ENCODE measurements around the gene PPP2R5E.

PPP2R5E gene

DNA sequence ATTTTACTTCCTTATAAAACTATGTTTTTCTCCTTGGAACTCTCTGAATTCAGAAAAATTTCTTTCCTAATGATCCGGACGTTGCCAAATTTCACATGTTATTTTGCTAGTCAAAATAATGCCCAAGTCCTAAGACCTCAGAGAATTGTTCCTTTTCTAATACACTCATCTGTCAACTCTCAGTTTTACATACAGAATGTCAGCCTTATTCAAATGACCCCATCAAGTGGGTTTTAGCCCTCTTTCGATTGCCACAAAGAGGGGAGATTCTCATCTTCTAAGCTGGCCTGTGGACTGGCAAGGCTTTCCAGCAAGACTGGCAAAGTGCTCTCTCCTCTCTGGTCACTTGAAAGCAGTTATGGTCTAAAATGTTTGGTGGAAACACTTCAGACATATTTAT lies 125.2 kb downstream of the PPP2R5E start:
- no peaks in the 10 kb centered on the region for H3K9me3 ChIP-seq (ENCODE audit: severe bottlenecking)
- DNase-seq (ENCODE audit: low spot score), result no peak
- no peak overlapping the region for H3K27ac ChIP-seq (ENCODE audit: poor library complexity, severe bottlenecking)
- H3K4me3 ChIP-seq (ENCODE audit: severe bottlenecking), result no peak overlapping the region
- no peak for ATAC-seq (ENCODE audit: low read depth)
- no peaks in the 10 kb centered on the region for H3K4me1 ChIP-seq (ENCODE audit: insufficient read depth, poor library complexity, severe bottlenecking)
- TF ChIP-seq, protein P1, sequence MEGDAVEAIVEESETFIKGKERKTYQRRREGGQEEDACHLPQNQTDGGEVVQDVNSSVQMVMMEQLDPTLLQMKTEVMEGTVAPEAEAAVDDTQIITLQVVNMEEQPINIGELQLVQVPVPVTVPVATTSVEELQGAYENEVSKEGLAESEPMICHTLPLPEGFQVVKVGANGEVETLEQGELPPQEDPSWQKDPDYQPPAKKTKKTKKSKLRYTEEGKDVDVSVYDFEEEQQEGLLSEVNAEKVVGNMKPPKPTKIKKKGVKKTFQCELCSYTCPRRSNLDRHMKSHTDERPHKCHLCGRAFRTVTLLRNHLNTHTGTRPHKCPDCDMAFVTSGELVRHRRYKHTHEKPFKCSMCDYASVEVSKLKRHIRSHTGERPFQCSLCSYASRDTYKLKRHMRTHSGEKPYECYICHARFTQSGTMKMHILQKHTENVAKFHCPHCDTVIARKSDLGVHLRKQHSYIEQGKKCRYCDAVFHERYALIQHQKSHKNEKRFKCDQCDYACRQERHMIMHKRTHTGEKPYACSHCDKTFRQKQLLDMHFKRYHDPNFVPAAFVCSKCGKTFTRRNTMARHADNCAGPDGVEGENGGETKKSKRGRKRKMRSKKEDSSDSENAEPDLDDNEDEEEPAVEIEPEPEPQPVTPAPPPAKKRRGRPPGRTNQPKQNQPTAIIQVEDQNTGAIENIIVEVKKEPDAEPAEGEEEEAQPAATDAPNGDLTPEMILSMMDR (IDR thresholded peaks at IDR 0.05; ENCODE audit: poor library complexity, severe bottlenecking), result no peak
- peaks cover 49% of the 10 kb centered on the region for H3K36me3 ChIP-seq (ENCODE audit: low read depth)
- no peaks in the 10 kb centered on the region for H3K27me3 ChIP-seq (ENCODE audit: insufficient read depth, poor library complexity, severe bottlenecking)

DNA sequence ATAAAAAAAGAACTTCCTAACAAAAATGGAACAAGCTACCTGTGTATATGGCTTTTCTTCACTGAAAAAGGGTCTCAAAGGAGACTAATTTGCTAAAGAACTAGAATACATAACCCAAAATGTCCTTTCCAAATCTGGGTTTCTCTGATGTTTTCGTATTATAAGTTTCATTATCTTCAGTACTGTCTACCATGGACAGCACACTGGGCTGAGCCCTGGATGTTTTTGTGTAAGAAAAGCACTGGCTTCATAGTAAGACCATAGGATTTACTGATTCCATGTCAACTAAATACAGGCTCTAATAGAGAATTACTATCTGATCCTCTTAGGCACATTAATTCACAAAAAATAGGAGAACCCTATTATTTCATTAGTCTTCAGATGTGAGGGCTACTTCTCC lies 130.2 kb downstream of the PPP2R5E start:
- H3K36me3 ChIP-seq (ENCODE audit: low read depth), result peaks cover 31% of the 10 kb centered on the region
- no peak for ATAC-seq (ENCODE audit: low read depth)
- no peaks in the 10 kb centered on the region for H3K27me3 ChIP-seq (ENCODE audit: insufficient read depth, poor library complexity, severe bottlenecking)
- H3K4me3 ChIP-seq (ENCODE audit: severe bottlenecking), result no peak overlapping the region
- TF ChIP-seq, protein P1 (IDR thresholded peaks at IDR 0.05; ENCODE audit: poor library complexity, severe bottlenecking), result no peak
- DNase-seq (ENCODE audit: low spot score), result no peak
- no peaks in the 10 kb centered on the region for H3K9me3 ChIP-seq (ENCODE audit: severe bottlenecking)
- no peaks in the 10 kb centered on the region for H3K4me1 ChIP-seq (ENCODE audit: insufficient read depth, poor library complexity, severe bottlenecking)
- H3K27ac ChIP-seq (ENCODE audit: poor library complexity, severe bottlenecking), result no peak overlapping the region

DNA sequence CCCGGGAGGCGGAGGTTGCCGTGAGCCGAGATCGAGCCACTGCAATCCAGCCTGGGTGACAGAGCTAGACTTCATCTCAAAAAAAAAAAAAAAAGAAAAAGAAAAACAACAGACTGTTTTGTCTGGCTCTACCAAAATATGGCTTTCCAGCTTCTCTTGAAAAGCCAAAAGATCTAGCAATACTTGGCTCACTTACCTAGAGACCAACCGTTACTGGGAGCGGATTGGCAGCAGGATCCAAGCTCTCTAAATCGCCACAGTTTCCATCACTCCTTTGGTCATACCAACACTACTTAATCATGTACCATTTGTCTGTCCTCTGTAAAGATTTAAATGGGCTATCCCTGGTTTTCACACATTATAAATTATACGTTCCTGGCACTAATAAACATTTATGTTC lies 136.8 kb downstream of the PPP2R5E start:
- no peak for ATAC-seq (ENCODE audit: low read depth)
- H3K36me3 ChIP-seq (ENCODE audit: low read depth), result peaks cover 10% of the 10 kb centered on the region
- TF ChIP-seq, protein P1 (IDR thresholded peaks at IDR 0.05; ENCODE audit: poor library complexity, severe bottlenecking), result no peak

DNA sequence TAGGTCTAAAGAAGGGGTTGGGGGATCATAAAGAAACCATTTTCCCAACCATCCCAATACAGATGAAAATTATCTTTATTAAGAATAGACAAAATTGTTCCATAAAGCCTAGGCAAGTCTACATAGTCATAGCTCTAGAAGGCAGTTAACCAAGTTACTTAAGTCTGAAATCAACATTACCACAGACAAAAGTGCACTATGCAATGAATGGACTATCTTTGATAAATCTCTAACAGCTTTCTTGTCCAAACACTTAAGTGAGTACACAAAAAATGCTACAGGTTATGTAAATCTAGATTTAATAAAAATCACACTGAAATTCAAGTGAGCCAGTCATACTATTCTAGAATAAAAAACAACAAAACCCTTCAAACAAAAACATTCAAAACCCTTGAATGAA lies 137.5 kb downstream of the PPP2R5E start:
- H3K27ac ChIP-seq (ENCODE audit: poor library complexity, severe bottlenecking), result no peak overlapping the region
- no peaks in the 10 kb centered on the region for H3K4me1 ChIP-seq (ENCODE audit: insufficient read depth, poor library complexity, severe bottlenecking)
- H3K27me3 ChIP-seq (ENCODE audit: insufficient read depth, poor library complexity, severe bottlenecking), result no peaks in the 10 kb centered on the region
- TF ChIP-seq, protein P1 (IDR thresholded peaks at IDR 0.05; ENCODE audit: poor library complexity, severe bottlenecking), result no peak
- DNase-seq (ENCODE audit: low spot score) (no peak), ATAC-seq (ENCODE audit: low read depth) (no peak)
- peaks cover 7% of the 10 kb centered on the region for H3K36me3 ChIP-seq (ENCODE audit: low read depth)
- H3K4me3 ChIP-seq (ENCODE audit: severe bottlenecking), result no peak overlapping the region
- H3K9me3 ChIP-seq (ENCODE audit: severe bottlenecking), result no peaks in the 10 kb centered on the region

More for the DNA sequence above, 136.8 kb downstream of the PPP2R5E start:
- Histone ChIP-seq H3K4me1 (ENCODE audit: insufficient read depth, poor library complexity, severe bottlenecking) (no peaks in the 10 kb centered on the region), H3K9me3 (ENCODE audit: severe bottlenecking) (no peaks in the 10 kb centered on the region), H3K27ac (ENCODE audit: poor library complexity, severe bottlenecking) (no peak overlapping the region), H3K4me3 (ENCODE audit: severe bottlenecking) (no peak overlapping the region), H3K27me3 (ENCODE audit: insufficient read depth, poor library complexity, severe bottlenecking) (no peaks in the 10 kb centered on the region)
- DNase-seq (ENCODE audit: low spot score), result no peak

DNA sequence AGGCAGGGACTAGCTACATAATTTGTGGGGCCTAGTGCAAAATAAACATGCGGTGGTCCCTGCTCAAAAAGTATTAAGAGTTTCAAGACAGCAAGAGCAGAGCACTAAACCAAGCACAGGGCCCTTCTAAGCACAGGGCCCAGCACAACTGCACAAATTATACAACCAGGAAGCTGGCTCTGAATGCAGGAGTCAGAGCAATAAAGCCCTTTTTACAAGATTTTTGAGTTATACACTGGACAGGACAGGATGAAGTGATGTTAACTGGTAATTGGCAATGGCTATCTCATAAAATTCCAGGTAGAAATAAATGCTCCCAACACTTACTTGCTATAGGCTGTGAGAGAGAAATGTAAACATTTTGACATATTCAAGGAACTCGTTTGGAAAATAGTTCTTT lies 138.3 kb downstream of the PPP2R5E start:
- Histone ChIP-seq H3K4me3 (ENCODE audit: severe bottlenecking) (no peak overlapping the region), H3K36me3 (ENCODE audit: low read depth) (peaks cover 5% of the 10 kb centered on the region), H3K9me3 (ENCODE audit: severe bottlenecking) (no peaks in the 10 kb centered on the region), H3K27ac (ENCODE audit: poor library complexity, severe bottlenecking) (no peak overlapping the region), H3K27me3 (ENCODE audit: insufficient read depth, poor library complexity, severe bottlenecking) (no peaks in the 10 kb centered on the region), H3K4me1 (ENCODE audit: insufficient read depth, poor library complexity, severe bottlenecking) (no peaks in the 10 kb centered on the region)
- DNase-seq (ENCODE audit: low spot score) (no peak), ATAC-seq (ENCODE audit: low read depth) (no peak)
- TF ChIP-seq, protein P1 (IDR thresholded peaks at IDR 0.05; ENCODE audit: poor library complexity, severe bottlenecking), result no peak
